ENCODE data around the gene ARHGEF38.

- TF ChIP-seq CTCF (IDR thresholded peaks at IDR 0.05; ENCODE audit: low read depth, low read length, missing input control) (no peak), JUND (IDR thresholded peaks at IDR 0.05) (no peak), TAF1 (conservative IDR thresholded peaks at IDR 0.05) (no peak), RAD21 (IDR thresholded peaks at IDR 0.05) (no peak), YY1 (IDR thresholded peaks at IDR 0.05) (no peak), HNF4A (conservative IDR thresholded peaks at IDR 0.05) (no peak), SP1 (IDR thresholded peaks at IDR 0.05) (no peak), GABPA (IDR thresholded peaks at IDR 0.05 in 1 of 2, conservative IDR thresholded peaks at IDR 0.05 in 1 of 2) (no peak), HNF4G (IDR thresholded peaks at IDR 0.05) (no peak), RXRA (IDR thresholded peaks at IDR 0.05) (no peak), FOXA1 (IDR thresholded peaks at IDR 0.05) (no peak)
- TF ChIP-seq, protein P1, sequence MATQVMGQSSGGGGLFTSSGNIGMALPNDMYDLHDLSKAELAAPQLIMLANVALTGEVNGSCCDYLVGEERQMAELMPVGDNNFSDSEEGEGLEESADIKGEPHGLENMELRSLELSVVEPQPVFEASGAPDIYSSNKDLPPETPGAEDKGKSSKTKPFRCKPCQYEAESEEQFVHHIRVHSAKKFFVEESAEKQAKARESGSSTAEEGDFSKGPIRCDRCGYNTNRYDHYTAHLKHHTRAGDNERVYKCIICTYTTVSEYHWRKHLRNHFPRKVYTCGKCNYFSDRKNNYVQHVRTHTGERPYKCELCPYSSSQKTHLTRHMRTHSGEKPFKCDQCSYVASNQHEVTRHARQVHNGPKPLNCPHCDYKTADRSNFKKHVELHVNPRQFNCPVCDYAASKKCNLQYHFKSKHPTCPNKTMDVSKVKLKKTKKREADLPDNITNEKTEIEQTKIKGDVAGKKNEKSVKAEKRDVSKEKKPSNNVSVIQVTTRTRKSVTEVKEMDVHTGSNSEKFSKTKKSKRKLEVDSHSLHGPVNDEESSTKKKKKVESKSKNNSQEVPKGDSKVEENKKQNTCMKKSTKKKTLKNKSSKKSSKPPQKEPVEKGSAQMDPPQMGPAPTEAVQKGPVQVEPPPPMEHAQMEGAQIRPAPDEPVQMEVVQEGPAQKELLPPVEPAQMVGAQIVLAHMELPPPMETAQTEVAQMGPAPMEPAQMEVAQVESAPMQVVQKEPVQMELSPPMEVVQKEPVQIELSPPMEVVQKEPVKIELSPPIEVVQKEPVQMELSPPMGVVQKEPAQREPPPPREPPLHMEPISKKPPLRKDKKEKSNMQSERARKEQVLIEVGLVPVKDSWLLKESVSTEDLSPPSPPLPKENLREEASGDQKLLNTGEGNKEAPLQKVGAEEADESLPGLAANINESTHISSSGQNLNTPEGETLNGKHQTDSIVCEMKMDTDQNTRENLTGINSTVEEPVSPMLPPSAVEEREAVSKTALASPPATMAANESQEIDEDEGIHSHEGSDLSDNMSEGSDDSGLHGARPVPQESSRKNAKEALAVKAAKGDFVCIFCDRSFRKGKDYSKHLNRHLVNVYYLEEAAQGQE (IDR thresholded peaks at IDR 0.05), result no peak
- TF ChIP-seq, protein P2, sequence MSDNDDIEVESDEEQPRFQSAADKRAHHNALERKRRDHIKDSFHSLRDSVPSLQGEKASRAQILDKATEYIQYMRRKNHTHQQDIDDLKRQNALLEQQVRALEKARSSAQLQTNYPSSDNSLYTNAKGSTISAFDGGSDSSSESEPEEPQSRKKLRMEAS (IDR thresholded peaks at IDR 0.05), result no peak
- TF ChIP-seq, protein P3, sequence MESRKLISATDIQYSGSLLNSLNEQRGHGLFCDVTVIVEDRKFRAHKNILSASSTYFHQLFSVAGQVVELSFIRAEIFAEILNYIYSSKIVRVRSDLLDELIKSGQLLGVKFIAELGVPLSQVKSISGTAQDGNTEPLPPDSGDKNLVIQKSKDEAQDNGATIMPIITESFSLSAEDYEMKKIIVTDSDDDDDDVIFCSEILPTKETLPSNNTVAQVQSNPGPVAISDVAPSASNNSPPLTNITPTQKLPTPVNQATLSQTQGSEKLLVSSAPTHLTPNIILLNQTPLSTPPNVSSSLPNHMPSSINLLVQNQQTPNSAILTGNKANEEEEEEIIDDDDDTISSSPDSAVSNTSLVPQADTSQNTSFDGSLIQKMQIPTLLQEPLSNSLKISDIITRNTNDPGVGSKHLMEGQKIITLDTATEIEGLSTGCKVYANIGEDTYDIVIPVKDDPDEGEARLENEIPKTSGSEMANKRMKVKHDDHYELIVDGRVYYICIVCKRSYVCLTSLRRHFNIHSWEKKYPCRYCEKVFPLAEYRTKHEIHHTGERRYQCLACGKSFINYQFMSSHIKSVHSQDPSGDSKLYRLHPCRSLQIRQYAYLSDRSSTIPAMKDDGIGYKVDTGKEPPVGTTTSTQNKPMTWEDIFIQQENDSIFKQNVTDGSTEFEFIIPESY (IDR thresholded peaks at IDR 0.05), result no peak
These were observed 75.2 kb downstream of the ARHGEF38 start for GRCh38 chr4:105627620-105628019.

Measured in liver (tissue), 3 donors.